Esophagus squamous epithelium (tissue), 5 donors: ENCODE results near the gene NUDT8. TPM values are rescaled to one million over a fixed set of nuclear protein-coding genes. Genes with fewer than 3 reads are reported as not detected.
"Not testable (repeated sequence)": the region's sequence is repeated elsewhere in the genome, so short reads cannot be mapped to it uniquely, and the experiment has no call there.

ENCODE experiments used
- DNase-seq: peaks from one replicate; lab custom pipeline; 2025; lab: John Stamatoyannopoulos, UW
- H3K27ac ChIP-seq, 4 donors: fragments of 200-600 bp; sonication (generic); one replicate each; pipeline ENCODE4 v1.5.1; 2016 to 2019; ENCODE audit warnings: mild to moderate bottlenecking in 1 of 4
- H3K27me3 ChIP-seq, 4 donors: fragments of 200-600 bp; sonication (generic); 1 replicate in 3 of 4; 2 replicates in 1 of 4; pipeline versions ENCODE4 v1.5.1 to v1.6.0; 2017 to 2021; ENCODE audit warnings: antibody characterized with exemption in 1 of 4
- H3K36me3 ChIP-seq, 3 donors: fragments of 200-600 bp; sonication (generic); one replicate each; pipeline ENCODE4 v1.5.1; 2016 to 2019
- H3K4me1 ChIP-seq, 3 donors: fragments of 200-600 bp; sonication (generic); one replicate each; pipeline ENCODE4 v1.5.1; 2017 to 2019
- H3K4me3 ChIP-seq, 4 donors: fragments of 200-600 bp; sonication (generic); 1 replicate in 3 of 4; 2 replicates in 1 of 4; pipeline ENCODE4 v1.5.1; 2016 to 2019; ENCODE audit warnings: mild to moderate bottlenecking in 2 of 4, moderate library complexity in 1 of 4
- H3K9me3 ChIP-seq, 3 donors: fragments of 200-600 bp; sonication (generic); one replicate each; pipeline ENCODE4 v1.5.1; 2016 to 2019
- CTCF ChIP-seq, 6 experiments: fragments of 450-650 bp in 4 of 6; fragments of 200-600 bp in 2 of 6; sonication (generic) in 2 of 6; IDR thresholded peaks; one replicate each; pipeline ENCODE4 v1.5.1; 2016 to 2019; ENCODE audit warnings: antibody characterized with exemption in 6 of 6, mild to moderate bottlenecking in 4 of 6, moderate library complexity in 4 of 6
- POLR2A ChIP-seq, 4 donors: fragments of 450-650 bp; IDR thresholded peaks; one replicate each; pipeline ENCODE4 v1.6.1; 2017; ENCODE audit warnings: antibody characterized with exemption in 4 of 4, mild to moderate bottlenecking in 4 of 4, moderate library complexity in 3 of 4
- WGBS, 2 donors: methylation state at CpG; one replicate each; pipeline ENCODE4 v1.1.5; 2018; 5-methylcytosine and 5-hydroxymethylcytosine counted together
- intact Hi-C: fragments of 100-400 bp; cut with DNase I; formaldehyde crosslinking; loops from one replicate; pipeline ENCODE4 v1.15.0; 2022
- total RNA-seq, 4 donors: library from RNA; depleted of rRNA; stranded (reverse); fragments of >200 nt; gene quantifications; one replicate each; pipeline ENCODE4 v1.1.0, GENCODE V29; 2016
- donor health status: DM: yes; HTN: yes; CAD: no.

Gene NUDT8
- total RNA-seq, 4 donors from 2014 or later = 37.5 to 68.0 (median 47.0) TPM

GRCh38 chr11:67594480-67594879 lies 35.3 kb downstream of the NUDT8 start:
- no peak for DNase-seq
- no peaks in the 10 kb centered on the region for H3K36me3 ChIP-seq
- 52 to 53% methylated on average over 3 of the region's 3 CpGs for WGBS, 2 donors
- H3K9me3 ChIP-seq = no peaks in the 10 kb centered on the region
- intact Hi-C loops = no loop called here
- H3K4me1 ChIP-seq = peaks cover 0 to 22% (median 13%) of the 10 kb centered on the region in 3 donors
- peaks cover 0 to 7% (median 0%) of the 10 kb centered on the region in 4 donors for H3K27me3 ChIP-seq
- TF ChIP-seq CTCF (IDR thresholded peaks at IDR 0.05) (no peak), POLR2A (IDR thresholded peaks at IDR 0.05) (no peak)
- no peak overlapping the region for H3K4me3 ChIP-seq
- H3K27ac ChIP-seq = no peak overlapping the region

GRCh38 chr11:67593565-67593905 lies 36.2 kb downstream of the NUDT8 start:
- H3K4me1 ChIP-seq = peaks cover 0 to 25% (median 13%) of the 10 kb centered on the region in 3 donors
- intact Hi-C loops = no loop called here
- H3K27me3 ChIP-seq = peaks cover 0 to 3% (median 0%) of the 10 kb centered on the region in 4 donors
- TF ChIP-seq POLR2A (IDR thresholded peaks at IDR 0.05) (no peak), CTCF (IDR thresholded peaks at IDR 0.05) (no peak)
- peaks cover 0 to 8% (median 0%) of the 10 kb centered on the region in 3 donors for H3K36me3 ChIP-seq
- DNase-seq = no peak
- no peak overlapping the region for H3K4me3 ChIP-seq
- peak overlapping the region; percentile 19 to 70 (median 52) for H3K27ac ChIP-seq
- no peaks in the 10 kb centered on the region for H3K9me3 ChIP-seq
- 21 to 39% methylated on average over 3 of the region's 3 CpGs for WGBS, 2 donors

- no peak overlapping the region for H3K4me3 ChIP-seq
- 30 to 40% methylated on average over 8 to 9 of the region's 12 CpGs for WGBS, 2 donors
- H3K9me3 ChIP-seq = no peaks in the 10 kb centered on the region
- peaks cover 0 to 13% (median 0%) of the 10 kb centered on the region in 3 donors for H3K36me3 ChIP-seq
- DNase-seq = no peak
- intact Hi-C loops = no loop called here
- TF ChIP-seq POLR2A (IDR thresholded peaks at IDR 0.05) (no peak), CTCF (IDR thresholded peaks at IDR 0.05) (no peak)
- H3K27me3 ChIP-seq = no peaks in the 10 kb centered on the region
- H3K4me1 ChIP-seq = peaks cover 0 to 30% (median 13%) of the 10 kb centered on the region in 3 donors
- H3K27ac ChIP-seq = peak overlapping the region; percentile 19 to 70 (median 52)
Measured at GRCh38 chr11:67592880-67593564, 36.7 kb downstream of the NUDT8 start.

GRCh38 chr11:67588899-67589415 lies 40.8 kb downstream of the NUDT8 start:
- H3K9me3 ChIP-seq, H3K27me3 ChIP-seq, H3K27ac ChIP-seq, intact Hi-C loops, H3K4me3 ChIP-seq, DNase-seq: not testable (repeated sequence)
- WGBS, 2 donors = 71 to 72% methylated on average over 4 to 5 of the region's 11 CpGs
- peaks cover 0 to 47% (median 15%) of the 10 kb centered on the region in 3 donors for H3K36me3 ChIP-seq
- H3K4me1 ChIP-seq = peaks cover 26 to 62% (median 34%) of the 10 kb centered on the region in 3 donors

GRCh38 chr11:67588136-67588503 lies 41.6 kb downstream of the NUDT8 start:
- no peak for DNase-seq
- Histone ChIP-seq H3K36me3 (peaks cover 0 to 47% (median 15%) of the 10 kb centered on the region in 3 donors), H3K4me3 (no peak overlapping the region), H3K27me3 (no peaks in the 10 kb centered on the region), H3K4me1 (peaks cover 26 to 54% (median 27%) of the 10 kb centered on the region in 3 donors), H3K9me3 (no peaks in the 10 kb centered on the region), H3K27ac (peak overlapping the region in 2 of 4 donors; percentile 97 to 99)
- TF ChIP-seq POLR2A (IDR thresholded peaks at IDR 0.05) = no peak
- TF ChIP-seq CTCF (IDR thresholded peaks at IDR 0.05) = no peak
- WGBS, 2 donors = 100% methylated on average over 1 of the region's 1 CpG
- intact Hi-C loops = no loop called here
